Stimulated activated memory B cell treated with anti-CD40 and anti-IgM and Interleukin-4, amounts not matched to agents 10 μg/mL and 1 μg/mL and 100 μg/mL, for 72 hours (primary cell): ENCODE data around the gene CFAP97.
A peak's percentile ranks its signal among the peaks of the same experiment; 100 is the strongest.
"Not testable (repeated sequence)": the region's sequence is repeated elsewhere in the genome, so short reads cannot be mapped to it uniquely, and the experiment has no call there.

Experiments used
- ATAC-seq: fragments of 150-1000 bp; cut with Tn5 transposase; 2 replicates; pipeline ENCODE4 v1.10.0; 2021
- H3K27ac Mint-ChIP-seq: one replicate; pipeline ENCODE4 v1.8.0; 2022; ENCODE audit warnings: mild to moderate bottlenecking, mixed read lengths
- H3K27me3 Mint-ChIP-seq: one replicate; pipeline ENCODE4 v1.8.0; 2022; ENCODE audit warnings: mixed read lengths
- H3K36me3 Mint-ChIP-seq: one replicate; pipeline ENCODE4 v1.8.0; 2022; ENCODE audit warnings: mixed read lengths
- H3K4me1 Mint-ChIP-seq: one replicate; pipeline ENCODE4 v1.8.0; 2022; ENCODE audit warnings: mixed read lengths
- H3K4me3 Mint-ChIP-seq: one replicate; pipeline ENCODE4 v1.8.0; 2022; ENCODE audit warnings: mild to moderate bottlenecking, moderate library complexity, mixed read lengths
- H3K9me3 Mint-ChIP-seq: one replicate; pipeline ENCODE4 v1.8.0; 2022; ENCODE audit warnings: mixed read lengths

Gene CFAP97

GRCh38 chr4:185203486-185204237 lies at the start of gene CFAP97:
Gene CFAP97, minus strand, starts transcription at chr4:185204000. Its CDS starts 12,804 bp downstream, at chr4:185191196.
- Mint-ChIP-seq H3K36me3 (peaks cover 13% of the 10 kb centered on the region), H3K9me3 (no peaks in the 10 kb centered on the region), H3K4me3 (peak within 1 kb of the TSS; percentile 89), H3K27ac (peak within 1 kb of the TSS; percentile 92), H3K4me1 (peaks cover 53% of the 10 kb centered on the region), H3K27me3 (no peaks in the 10 kb centered on the region)
- peak; percentile 93 for ATAC-seq

- no peak for ATAC-seq
Measured at GRCh38 chr4:185249105-185249504, 45.3 kb upstream of the CFAP97 start.

GRCh38 chr4:185248393-185249039 lies 44.7 kb upstream of the CFAP97 start:
- Mint-ChIP-seq H3K27me3 (no peaks in the 10 kb centered on the region), H3K4me3 (no peak overlapping the region), H3K9me3 (no peaks in the 10 kb centered on the region), H3K27ac (no peak overlapping the region), H3K4me1 (peaks cover 52% of the 10 kb centered on the region), H3K36me3 (peaks cover 32% of the 10 kb centered on the region)
- ATAC-seq: no peak

More at GRCh38 chr4:185249105-185249504, 45.3 kb upstream of the CFAP97 start:
- no peak overlapping the region for H3K4me3 Mint-ChIP-seq
- H3K4me1 Mint-ChIP-seq: peaks cover 49% of the 10 kb centered on the region
- no peaks in the 10 kb centered on the region for H3K9me3 Mint-ChIP-seq
- H3K27ac Mint-ChIP-seq: no peak overlapping the region
- H3K36me3 Mint-ChIP-seq: peaks cover 38% of the 10 kb centered on the region
- no peaks in the 10 kb centered on the region for H3K27me3 Mint-ChIP-seq

GRCh38 chr4:185247151-185247550 lies 43.4 kb upstream of the CFAP97 start:
- Mint-ChIP-seq H3K36me3 (peaks cover 28% of the 10 kb centered on the region), H3K27ac (peak overlapping the region; percentile 63), H3K27me3 (no peaks in the 10 kb centered on the region), H3K4me3 (no peak overlapping the region), H3K9me3 (no peaks in the 10 kb centered on the region), H3K4me1 (peaks cover 62% of the 10 kb centered on the region)
- no peak for ATAC-seq

- Mint-ChIP-seq H3K36me3 (peaks cover 25% of the 10 kb centered on the region), H3K4me1 (peaks cover 56% of the 10 kb centered on the region), H3K9me3 (no peaks in the 10 kb centered on the region), H3K27me3 (no peaks in the 10 kb centered on the region), H3K4me3 (no peak overlapping the region), H3K27ac (peak overlapping the region; percentile 63)
- ATAC-seq: no peak
Measured at GRCh38 chr4:185246453-185246852, 42.7 kb upstream of the CFAP97 start.

- H3K4me1 Mint-ChIP-seq: peaks cover 49% of the 10 kb centered on the region
- ATAC-seq: no peak
- no peaks in the 10 kb centered on the region for H3K9me3 Mint-ChIP-seq
- no peak overlapping the region for H3K27ac Mint-ChIP-seq
- H3K36me3 Mint-ChIP-seq: peaks cover 11% of the 10 kb centered on the region
- no peaks in the 10 kb centered on the region for H3K27me3 Mint-ChIP-seq
- no peak overlapping the region for H3K4me3 Mint-ChIP-seq
Measured at GRCh38 chr4:185244763-185245162, 41.0 kb upstream of the CFAP97 start.

- Mint-ChIP-seq H3K4me3 (no peak overlapping the region), H3K27me3 (no peaks in the 10 kb centered on the region), H3K36me3 (peaks cover 7% of the 10 kb centered on the region), H3K9me3 (no peaks in the 10 kb centered on the region), H3K27ac (peak overlapping the region; percentile 9), H3K4me1 (peaks cover 42% of the 10 kb centered on the region)
- no peak for ATAC-seq
Measured at GRCh38 chr4:185243879-185244278, 40.1 kb upstream of the CFAP97 start.

- H3K36me3 Mint-ChIP-seq: peaks cover 13% of the 10 kb centered on the region
- H3K9me3 Mint-ChIP-seq: peaks cover 3% of the 10 kb centered on the region
- ATAC-seq: no peak
- H3K27ac Mint-ChIP-seq: peak overlapping the region; percentile 9
- peaks cover 46% of the 10 kb centered on the region for H3K4me1 Mint-ChIP-seq
- no peaks in the 10 kb centered on the region for H3K27me3 Mint-ChIP-seq
- no peak overlapping the region for H3K4me3 Mint-ChIP-seq
Measured at GRCh38 chr4:185242749-185243533, 39.1 kb upstream of the CFAP97 start.

GRCh38 chr4:185240486-185240885 lies 36.7 kb upstream of the CFAP97 start:
- ATAC-seq, H3K27ac Mint-ChIP-seq, H3K27me3 Mint-ChIP-seq, H3K4me3 Mint-ChIP-seq, H3K36me3 Mint-ChIP-seq, H3K9me3 Mint-ChIP-seq: not testable (repeated sequence)
- H3K4me1 Mint-ChIP-seq: peaks cover 25% of the 10 kb centered on the region

- Mint-ChIP-seq H3K27me3 (no peaks in the 10 kb centered on the region), H3K4me3 (no peak overlapping the region), H3K9me3 (peaks cover 3% of the 10 kb centered on the region), H3K27ac (peak overlapping the region; percentile 19), H3K4me1 (peaks cover 27% of the 10 kb centered on the region), H3K36me3 (peaks cover 7% of the 10 kb centered on the region)
- no peak for ATAC-seq
Measured at GRCh38 chr4:185238750-185239149, 35.0 kb upstream of the CFAP97 start.

GRCh38 chr4:185238215-185238681 lies 34.4 kb upstream of the CFAP97 start:
- Mint-ChIP-seq H3K9me3 (peaks cover 3% of the 10 kb centered on the region), H3K4me3 (no peak overlapping the region), H3K36me3 (peaks cover 7% of the 10 kb centered on the region), H3K27me3 (no peaks in the 10 kb centered on the region), H3K4me1 (peaks cover 22% of the 10 kb centered on the region), H3K27ac (peak overlapping the region; percentile 19)
- ATAC-seq: no peak

GRCh38 chr4:185237175-185237574 lies 33.4 kb upstream of the CFAP97 start:
- Mint-ChIP-seq H3K36me3 (peaks cover 7% of the 10 kb centered on the region), H3K4me1 (peaks cover 21% of the 10 kb centered on the region), H3K27me3 (no peaks in the 10 kb centered on the region), H3K4me3 (no peak overlapping the region), H3K27ac (no peak overlapping the region), H3K9me3 (peaks cover 3% of the 10 kb centered on the region)
- no peak for ATAC-seq

- Mint-ChIP-seq H3K4me1 (peaks cover 24% of the 10 kb centered on the region), H3K36me3 (peaks cover 7% of the 10 kb centered on the region), H3K4me3 (no peak overlapping the region), H3K27ac (no peak overlapping the region), H3K9me3 (peaks cover 3% of the 10 kb centered on the region), H3K27me3 (no peaks in the 10 kb centered on the region)
- ATAC-seq: no peak
Measured at GRCh38 chr4:185235843-185236503, 32.2 kb upstream of the CFAP97 start.

- H3K4me1 Mint-ChIP-seq: peaks cover 24% of the 10 kb centered on the region
Measured at GRCh38 chr4:185235119-185235842, 31.5 kb upstream of the CFAP97 start.

More at GRCh38 chr4:185235119-185235842, 31.5 kb upstream of the CFAP97 start:
- peaks cover 7% of the 10 kb centered on the region for H3K36me3 Mint-ChIP-seq
- no peak overlapping the region for H3K4me3 Mint-ChIP-seq
- H3K27ac Mint-ChIP-seq: no peak overlapping the region
- no peaks in the 10 kb centered on the region for H3K27me3 Mint-ChIP-seq
- peaks cover 3% of the 10 kb centered on the region for H3K9me3 Mint-ChIP-seq
- ATAC-seq: no peak
